Liver (tissue), 9 donors: ENCODE measurements around the gene DLGAP4. TPM values are rescaled to one million over a fixed set of nuclear protein-coding genes. Genes with fewer than 3 reads are reported as not detected.

Experiments
- DNase-seq: peaks from one replicate; pipeline ENCODE4 v3.0.0-alpha.2; 2017; ENCODE audit warnings: low spot score
- H3K27ac ChIP-seq, 2 donors: one replicate each; pipeline ENCODE4 v1.7.0; 2013; ENCODE audit warnings: inconsistent platforms in 2 of 2, low read length in 2 of 2, control low read depth in 1 of 2, low read depth in 1 of 2, mild to moderate bottlenecking in 1 of 2
- H3K27me3 ChIP-seq, 4 donors: one replicate each; pipeline versions ENCODE4 v1.6.1 to v1.7.0; 2013; ENCODE audit warnings: low read length in 3 of 4, inconsistent platforms in 1 of 4, mild to moderate bottlenecking in 1 of 4, moderate library complexity in 1 of 4; ENCODE audit not compliant: control insufficient read depth in 4 of 4, insufficient read depth in 4 of 4
- H3K36me3 ChIP-seq, 4 donors: one replicate each; pipeline versions ENCODE4 v1.6.1 to v1.7.0; 2013; ENCODE audit warnings: low read length in 3 of 4, mild to moderate bottlenecking in 3 of 4, low read depth in 1 of 4, moderate library complexity in 1 of 4; ENCODE audit not compliant: control insufficient read depth in 4 of 4, insufficient read depth in 3 of 4
- H3K4me1 ChIP-seq, 4 donors: one replicate each; pipeline versions ENCODE4 v1.6.1 to v1.7.0; 2013; ENCODE audit warnings: low read length in 3 of 4, mild to moderate bottlenecking in 3 of 4, moderate library complexity in 1 of 4; ENCODE audit not compliant: control insufficient read depth in 4 of 4, insufficient read depth in 4 of 4
- H3K4me3 ChIP-seq, 3 donors: one replicate each; pipeline versions ENCODE4 v1.6.1 to v1.7.0; 2013; ENCODE audit warnings: low read length in 3 of 3, control low read depth in 1 of 3, low read depth in 1 of 3, mild to moderate bottlenecking in 1 of 3
- H3K9ac ChIP-seq, 2 donors: one replicate each; pipeline ENCODE4 v1.7.0; 2013; ENCODE audit warnings: low read length in 2 of 2, mild to moderate bottlenecking in 2 of 2, moderate library complexity in 2 of 2, control low read depth in 1 of 2, low read depth in 1 of 2
- H3K9me3 ChIP-seq, 4 donors: one replicate each; pipeline versions ENCODE4 v1.6.1 to v1.7.0; 2013; ENCODE audit warnings: low read length in 3 of 4; ENCODE audit not compliant: control insufficient read depth in 4 of 4
- EGR1 ChIP-seq, 2 donors: IDR thresholded peaks; 2 replicates each; pipeline ENCODE4 v1.6.1; 2016 to 2018; ENCODE audit warnings: antibody characterized with exemption in 2 of 2, low read depth in 2 of 2
- FOXA1 ChIP-seq: IDR thresholded peaks from 2 replicates; pipeline ENCODE4 v1.6.1; 2016; ENCODE audit warnings: antibody characterized with exemption
- FOXA2 ChIP-seq: IDR thresholded peaks from 2 replicates; pipeline ENCODE4 v1.6.1; 2016; ENCODE audit warnings: antibody characterized with exemption
- GABPA ChIP-seq, 2 donors: IDR thresholded peaks in 1 of 2; conservative IDR thresholded peaks in 1 of 2; 2 replicates each; pipeline ENCODE4 v1.6.1; 2016; ENCODE audit warnings: antibody characterized with exemption in 2 of 2, mild to moderate bottlenecking in 1 of 2, moderate library complexity in 1 of 2
- HNF4A ChIP-seq, 2 donors: conservative IDR thresholded peaks; 2 replicates each; pipeline ENCODE4 v1.6.1; 2016; ENCODE audit warnings: antibody characterized with exemption in 2 of 2, mild to moderate bottlenecking in 2 of 2
- HNF4G ChIP-seq: IDR thresholded peaks from 2 replicates; pipeline ENCODE4 v1.6.1; 2016; ENCODE audit warnings: antibody characterized with exemption
- JUND ChIP-seq, 2 donors: IDR thresholded peaks; 2 replicates each; pipeline ENCODE4 v1.6.1; 2016; ENCODE audit warnings: antibody characterized with exemption in 2 of 2
- MAX ChIP-seq: IDR thresholded peaks from 2 replicates; pipeline ENCODE4 v1.6.1; 2016; ENCODE audit warnings: antibody characterized with exemption
- NR2F2 ChIP-seq: IDR thresholded peaks from 2 replicates; pipeline ENCODE4 v1.6.1; 2016; ENCODE audit warnings: antibody characterized with exemption
- RAD21 ChIP-seq, 2 donors: IDR thresholded peaks; 2 replicates each; pipeline ENCODE4 v1.6.1; 2016; ENCODE audit warnings: antibody characterized with exemption in 2 of 2, mild to moderate bottlenecking in 2 of 2
- RXRA ChIP-seq, 2 donors: IDR thresholded peaks; 2 replicates each; pipeline ENCODE4 v1.6.1; 2017 to 2018; ENCODE audit warnings: antibody characterized with exemption in 2 of 2, mild to moderate bottlenecking in 1 of 2
- SP1 ChIP-seq: IDR thresholded peaks from 2 replicates; pipeline ENCODE4 v1.6.1; 2018; ENCODE audit warnings: antibody characterized with exemption, mild to moderate bottlenecking
- TAF1 ChIP-seq: conservative IDR thresholded peaks from 2 replicates; pipeline ENCODE4 v1.6.1; 2016; ENCODE audit warnings: antibody characterized with exemption, mild to moderate bottlenecking
- YY1 ChIP-seq: IDR thresholded peaks from 2 replicates; pipeline ENCODE4 v1.6.1; 2016; ENCODE audit warnings: antibody characterized with exemption, mild to moderate bottlenecking
- ZBTB33 ChIP-seq: IDR thresholded peaks from 2 replicates; pipeline ENCODE4 v1.6.1; 2016; ENCODE audit warnings: antibody characterized with exemption
- WGBS: extraction: QIAGEN DNeasy Blood & Tissue Kit; methylation state at CpG from one replicate; pipeline ENCODE4 v1.1.7; 2013; 5-methylcytosine and 5-hydroxymethylcytosine counted together
- polyA plus RNA-seq, 2 donors: library from polyadenylated mRNA; stranded (reverse) in 1 of 2; unstranded in 1 of 2; fragments of 200-250 nt in 1 of 2; fragments of >200 nt in 1 of 2; fragmentation: Nextera tagmentation in 1 of 2; extraction: Ambion mirVana in 1 of 2; gene quantifications; one replicate each; pipeline versions ENCODE4 v1.2.1 to v1.2.3, GENCODE V29; 2013 to 2015
- total RNA-seq, 2 donors: library from RNA; depleted of rRNA; stranded (reverse); fragments of >200 nt; gene quantifications; one replicate each; pipeline ENCODE4 v1.2.3, GENCODE V29; 2014
- TF ChIP-seq, protein P1 (sequence below): fragments of 150-350 bp; IDR thresholded peaks from 2 replicates; pipeline ENCODE4 v1.5.1; 2017; ENCODE audit warnings: improper control_type of control experiment, low read depth, low read length; ENCODE audit not compliant: missing input control
- TF ChIP-seq, protein P2 (sequence below): IDR thresholded peaks from 2 replicates; pipeline ENCODE4 v1.6.1; 2016; ENCODE audit warnings: antibody characterized with exemption
- TF ChIP-seq, protein P3 (sequence below): IDR thresholded peaks from 2 replicates; pipeline ENCODE4 v1.6.1; 2016; ENCODE audit warnings: antibody characterized with exemption, mild to moderate bottlenecking
- donor health status: healthy.
- donor health status: healthy.
- donor health status: healthy.
- donor health status: healthy.
- donor health status: healthy.

Gene DLGAP4
- total and polyA plus RNA-seq, 4 donors: 2.9 to 18.7 (median 11.2) TPM

GRCh38 chr20:36266189-36266588, 40.0 kb upstream of the DLGAP4 start:
- H3K9ac ChIP-seq: no peak overlapping the region
- H3K27me3 ChIP-seq: no peaks in the 10 kb centered on the region
- H3K4me3 ChIP-seq: no peak overlapping the region
- H3K4me1 ChIP-seq: no peaks in the 10 kb centered on the region
- no peaks in the 10 kb centered on the region for H3K9me3 ChIP-seq
- TF ChIP-seq, protein P1, sequence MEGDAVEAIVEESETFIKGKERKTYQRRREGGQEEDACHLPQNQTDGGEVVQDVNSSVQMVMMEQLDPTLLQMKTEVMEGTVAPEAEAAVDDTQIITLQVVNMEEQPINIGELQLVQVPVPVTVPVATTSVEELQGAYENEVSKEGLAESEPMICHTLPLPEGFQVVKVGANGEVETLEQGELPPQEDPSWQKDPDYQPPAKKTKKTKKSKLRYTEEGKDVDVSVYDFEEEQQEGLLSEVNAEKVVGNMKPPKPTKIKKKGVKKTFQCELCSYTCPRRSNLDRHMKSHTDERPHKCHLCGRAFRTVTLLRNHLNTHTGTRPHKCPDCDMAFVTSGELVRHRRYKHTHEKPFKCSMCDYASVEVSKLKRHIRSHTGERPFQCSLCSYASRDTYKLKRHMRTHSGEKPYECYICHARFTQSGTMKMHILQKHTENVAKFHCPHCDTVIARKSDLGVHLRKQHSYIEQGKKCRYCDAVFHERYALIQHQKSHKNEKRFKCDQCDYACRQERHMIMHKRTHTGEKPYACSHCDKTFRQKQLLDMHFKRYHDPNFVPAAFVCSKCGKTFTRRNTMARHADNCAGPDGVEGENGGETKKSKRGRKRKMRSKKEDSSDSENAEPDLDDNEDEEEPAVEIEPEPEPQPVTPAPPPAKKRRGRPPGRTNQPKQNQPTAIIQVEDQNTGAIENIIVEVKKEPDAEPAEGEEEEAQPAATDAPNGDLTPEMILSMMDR: no peak
- TF ChIP-seq, protein P2, sequence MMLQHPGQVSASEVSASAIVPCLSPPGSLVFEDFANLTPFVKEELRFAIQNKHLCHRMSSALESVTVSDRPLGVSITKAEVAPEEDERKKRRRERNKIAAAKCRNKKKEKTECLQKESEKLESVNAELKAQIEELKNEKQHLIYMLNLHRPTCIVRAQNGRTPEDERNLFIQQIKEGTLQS: no peak
- TF ChIP-seq NR2F2: no peak
- TF ChIP-seq, protein P3, sequence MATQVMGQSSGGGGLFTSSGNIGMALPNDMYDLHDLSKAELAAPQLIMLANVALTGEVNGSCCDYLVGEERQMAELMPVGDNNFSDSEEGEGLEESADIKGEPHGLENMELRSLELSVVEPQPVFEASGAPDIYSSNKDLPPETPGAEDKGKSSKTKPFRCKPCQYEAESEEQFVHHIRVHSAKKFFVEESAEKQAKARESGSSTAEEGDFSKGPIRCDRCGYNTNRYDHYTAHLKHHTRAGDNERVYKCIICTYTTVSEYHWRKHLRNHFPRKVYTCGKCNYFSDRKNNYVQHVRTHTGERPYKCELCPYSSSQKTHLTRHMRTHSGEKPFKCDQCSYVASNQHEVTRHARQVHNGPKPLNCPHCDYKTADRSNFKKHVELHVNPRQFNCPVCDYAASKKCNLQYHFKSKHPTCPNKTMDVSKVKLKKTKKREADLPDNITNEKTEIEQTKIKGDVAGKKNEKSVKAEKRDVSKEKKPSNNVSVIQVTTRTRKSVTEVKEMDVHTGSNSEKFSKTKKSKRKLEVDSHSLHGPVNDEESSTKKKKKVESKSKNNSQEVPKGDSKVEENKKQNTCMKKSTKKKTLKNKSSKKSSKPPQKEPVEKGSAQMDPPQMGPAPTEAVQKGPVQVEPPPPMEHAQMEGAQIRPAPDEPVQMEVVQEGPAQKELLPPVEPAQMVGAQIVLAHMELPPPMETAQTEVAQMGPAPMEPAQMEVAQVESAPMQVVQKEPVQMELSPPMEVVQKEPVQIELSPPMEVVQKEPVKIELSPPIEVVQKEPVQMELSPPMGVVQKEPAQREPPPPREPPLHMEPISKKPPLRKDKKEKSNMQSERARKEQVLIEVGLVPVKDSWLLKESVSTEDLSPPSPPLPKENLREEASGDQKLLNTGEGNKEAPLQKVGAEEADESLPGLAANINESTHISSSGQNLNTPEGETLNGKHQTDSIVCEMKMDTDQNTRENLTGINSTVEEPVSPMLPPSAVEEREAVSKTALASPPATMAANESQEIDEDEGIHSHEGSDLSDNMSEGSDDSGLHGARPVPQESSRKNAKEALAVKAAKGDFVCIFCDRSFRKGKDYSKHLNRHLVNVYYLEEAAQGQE: no peak
- no peak for TF ChIP-seq RXRA (IDR thresholded peaks at IDR 0.05)
- no peak for TF ChIP-seq GABPA (IDR thresholded peaks at IDR 0.05 in 1 of 2, conservative IDR thresholded peaks at IDR 0.05 in 1 of 2)
- no peak for TF ChIP-seq ZBTB33
- TF ChIP-seq RAD21 (IDR thresholded peaks at IDR 0.05): no peak
- no peak for TF ChIP-seq TAF1
- TF ChIP-seq EGR1 (IDR thresholded peaks at IDR 0.05; ENCODE audit: low read depth in 2 of 2): no peak
- no peak for TF ChIP-seq SP1
- TF ChIP-seq JUND (IDR thresholded peaks at IDR 0.05): no peak
- TF ChIP-seq FOXA1: no peak
- TF ChIP-seq YY1: no peak
- no peak for TF ChIP-seq MAX
- no peak for TF ChIP-seq HNF4G
- TF ChIP-seq HNF4A (conservative IDR thresholded peaks at IDR 0.05): no peak
- TF ChIP-seq FOXA2: no peak
- no peak overlapping the region for H3K27ac ChIP-seq
- DNase-seq: no peak
- 87% methylated on average over 6 of the region's 6 CpGs for WGBS
- no peaks in the 10 kb centered on the region for H3K36me3 ChIP-seq
